ENCODE data around the gene UBB.

DNA sequence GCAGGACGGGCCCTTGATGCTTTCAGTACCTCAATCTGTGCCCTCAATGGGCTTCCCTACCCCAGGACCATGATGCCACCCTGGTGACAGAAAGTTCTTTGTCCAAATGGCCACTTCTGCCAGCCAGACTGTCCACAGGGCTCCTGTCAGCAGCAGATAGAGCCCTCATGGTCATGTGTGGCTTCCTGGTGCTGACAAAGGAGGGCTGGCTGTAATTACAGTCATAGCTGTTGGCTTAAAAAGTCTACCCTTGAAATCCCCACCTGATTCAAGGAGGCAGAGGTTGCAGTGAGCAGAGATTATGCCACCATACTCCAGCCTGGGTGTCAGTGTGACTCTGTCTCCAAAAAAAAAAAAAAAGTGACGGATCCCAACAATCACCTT is 37.8 kb downstream of the UBB start:
- TF ChIP-seq CTCF (IDR thresholded peaks at IDR 0.05) (no peak), TCF7L2 (IDR thresholded peaks at IDR 0.05; ENCODE audit: low read depth, low read length) (no peak), POLR2AphosphoS5 (IDR thresholded peaks at IDR 0.05; ENCODE audit: low read depth, low read length) (no peak)

All from Panc1 (cell line).